ENCODE results near the gene NYNRIN.
A peak's percentile ranks its signal among the peaks of the same experiment; 100 is the strongest.

The NYNRIN gene

GRCh38 chr14:24458736-24459135 is 59.9 kb downstream of the NYNRIN start:
- ATAC-seq (no peak), DNase-seq (no peak)
- peaks cover 10% of the 10 kb centered on the region for H3K4me1 Mint-ChIP-seq
- H3K27ac Mint-ChIP-seq, result no peak overlapping the region
- no peaks in the 10 kb centered on the region for H3K27me3 Mint-ChIP-seq
- peaks cover 0 to 12% of the 10 kb centered on the region in 2 donors for H3K9me3 Mint-ChIP-seq
- H3K4me3 Mint-ChIP-seq, result no peak overlapping the region

DNA sequence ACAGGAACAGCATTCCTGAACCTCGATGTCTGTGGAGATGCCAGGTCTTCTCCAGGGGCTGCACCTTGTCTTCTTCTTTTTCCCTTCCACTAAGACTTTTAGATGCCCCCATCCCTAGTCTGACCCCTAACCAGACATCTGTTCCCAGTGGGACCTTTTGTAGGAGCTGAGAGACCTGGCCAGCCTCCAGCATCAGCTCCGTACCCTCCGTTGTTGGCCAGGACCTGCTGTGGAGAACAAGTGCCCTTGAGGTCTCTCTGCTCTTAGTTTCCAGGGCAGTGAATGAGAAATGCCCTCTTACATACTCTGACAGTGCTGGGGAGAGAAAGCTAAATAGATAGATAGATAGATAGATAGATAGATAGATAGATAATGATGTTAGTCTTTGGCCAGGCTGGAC is 60.5 kb downstream of the NYNRIN start:
- no peak for ATAC-seq
- H3K27ac Mint-ChIP-seq, result no peak overlapping the region
- H3K4me3 Mint-ChIP-seq, result no peak overlapping the region
- H3K4me1 Mint-ChIP-seq, result peaks cover 16% of the 10 kb centered on the region
- H3K9me3 Mint-ChIP-seq, result peaks cover 0 to 7% of the 10 kb centered on the region in 2 donors
- DNase-seq, result no peak
- no peaks in the 10 kb centered on the region for H3K27me3 Mint-ChIP-seq

DNA sequence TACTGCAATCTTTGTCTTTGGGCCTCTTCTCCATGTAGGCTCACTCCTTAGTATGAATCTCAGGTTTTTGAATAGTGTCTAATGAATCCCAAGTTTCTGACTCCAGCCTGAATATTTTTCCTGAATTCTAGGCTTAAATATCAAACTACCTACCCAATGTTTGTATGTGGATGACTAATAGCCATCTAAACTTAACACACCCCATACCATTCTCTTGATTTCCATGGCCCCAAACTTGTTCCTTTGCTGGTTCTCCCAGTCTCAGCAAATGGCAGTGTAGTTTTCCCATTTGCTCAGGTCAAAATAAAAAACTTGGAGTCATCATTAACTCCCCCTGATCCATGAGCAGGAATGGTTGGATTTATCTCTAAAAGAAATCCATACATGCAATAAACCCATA is 62.5 kb downstream of the NYNRIN start:
- Mint-ChIP-seq H3K4me1 (peaks cover 35% of the 10 kb centered on the region), H3K9me3 (peaks cover 0 to 7% of the 10 kb centered on the region in 2 donors), H3K4me3 (no peak overlapping the region), H3K27ac (no peak overlapping the region), H3K27me3 (no peaks in the 10 kb centered on the region)
- ATAC-seq (no peak), DNase-seq (no peak)

- no peak for ATAC-seq
- peaks cover 36% of the 10 kb centered on the region for H3K4me1 Mint-ChIP-seq
- H3K4me3 Mint-ChIP-seq, result no peak overlapping the region
- no peak for DNase-seq
- no peaks in the 10 kb centered on the region for H3K9me3 Mint-ChIP-seq
- H3K27ac Mint-ChIP-seq, result peak overlapping the region; percentile 27 to 92
- H3K27me3 Mint-ChIP-seq, result no peaks in the 10 kb centered on the region
These were observed 64.4 kb downstream of the NYNRIN start for GRCh38 chr14:24463017-24463883.

DNA sequence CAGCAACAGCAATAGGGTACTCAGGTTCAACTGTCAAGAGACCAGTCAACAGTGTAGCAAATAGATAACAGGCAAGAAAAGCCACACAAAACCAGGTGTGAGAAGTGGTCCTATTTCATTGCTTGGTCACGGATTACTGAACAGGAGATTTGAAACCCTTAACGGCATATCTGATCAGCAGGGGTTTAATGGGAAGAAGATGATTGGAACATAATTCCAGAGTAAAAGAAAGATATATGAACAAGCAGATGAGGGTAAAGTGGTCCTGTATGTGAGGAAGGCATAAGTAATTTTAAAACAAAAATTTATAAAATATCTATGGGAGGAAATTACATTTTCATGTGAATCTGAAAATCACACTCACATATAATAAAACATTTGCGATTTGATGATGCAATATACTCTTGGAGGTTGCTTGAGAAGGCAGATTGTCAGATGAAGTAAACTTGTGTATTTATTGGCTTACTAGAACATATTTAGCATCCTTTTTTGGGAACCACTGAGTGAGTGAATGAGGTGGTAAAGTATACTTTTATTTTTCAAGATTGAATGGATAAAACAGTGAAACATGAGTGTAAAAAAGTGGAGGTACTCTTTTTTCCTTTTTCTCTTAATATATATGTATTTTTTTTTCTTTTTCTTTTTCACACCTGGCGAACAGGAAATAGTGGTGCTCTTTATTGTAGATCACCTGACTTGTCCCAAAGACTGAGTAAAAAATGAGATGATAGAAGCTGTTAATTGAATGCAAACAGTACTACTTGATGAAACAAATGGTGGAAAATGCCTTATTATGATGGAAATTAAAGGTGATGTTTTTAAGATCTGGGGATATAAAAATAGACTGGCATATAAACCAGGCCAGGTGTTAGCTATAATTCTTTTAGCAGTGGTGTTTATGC is 65.3 kb downstream of the NYNRIN start:
- Mint-ChIP-seq H3K9me3 (no peaks in the 10 kb centered on the region), H3K27me3 (no peaks in the 10 kb centered on the region), H3K4me3 (peak overlapping the region in 1 of 2 donors; percentile 52), H3K27ac (peak overlapping the region; percentile 27 to 92), H3K4me1 (peaks cover 36% of the 10 kb centered on the region)
- DNase-seq, result no peak
- ATAC-seq, result no peak

DNA sequence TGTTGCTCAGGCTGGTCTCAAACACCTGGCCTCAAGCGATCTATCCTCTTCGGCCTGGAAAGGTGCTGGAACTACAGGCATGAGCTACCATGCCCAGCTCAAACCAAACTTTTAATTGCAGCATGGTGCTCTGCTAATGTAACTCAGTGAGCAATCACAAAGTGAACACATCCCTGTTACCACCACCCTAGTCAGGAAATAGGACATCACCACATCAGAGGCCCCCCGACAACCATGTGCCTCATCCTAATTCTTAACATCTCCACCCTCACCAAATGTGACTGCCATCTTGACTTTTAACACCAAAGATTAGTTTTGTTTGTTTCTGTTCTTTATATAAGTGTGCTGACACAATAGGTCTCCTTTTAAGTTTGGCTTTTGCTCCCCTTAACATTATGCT is 66.6 kb downstream of the NYNRIN start:
- ATAC-seq (no peak), DNase-seq (no peak)
- H3K4me3 Mint-ChIP-seq, result peak overlapping the region in 1 of 2 donors; percentile 34
- peaks cover 0 to under 1% of the 10 kb centered on the region in 2 donors for H3K9me3 Mint-ChIP-seq
- no peaks in the 10 kb centered on the region for H3K27me3 Mint-ChIP-seq
- H3K4me1 Mint-ChIP-seq, result peaks cover 36% of the 10 kb centered on the region
- no peak overlapping the region for H3K27ac Mint-ChIP-seq

DNA sequence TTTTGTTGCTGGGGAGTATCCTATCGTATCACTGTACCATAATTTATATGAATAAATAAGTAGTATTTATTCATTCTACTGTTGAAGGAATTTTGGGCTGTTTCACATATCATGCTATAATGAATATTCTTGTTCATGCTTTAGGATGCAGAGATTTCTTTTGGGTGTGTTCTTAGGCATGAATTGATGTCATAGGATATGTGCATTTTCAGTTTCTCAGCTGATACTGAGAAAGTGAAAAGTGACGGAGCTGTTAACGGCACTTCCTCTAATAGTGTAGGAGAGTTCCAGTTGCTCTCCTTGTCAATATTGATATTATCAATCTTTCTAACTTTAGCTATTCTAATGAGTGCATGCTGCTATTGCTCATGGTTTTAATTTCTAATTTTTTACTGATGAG is 67.0 kb downstream of the NYNRIN start:
- H3K4me3 Mint-ChIP-seq, result no peak overlapping the region
- H3K27ac Mint-ChIP-seq, result no peak overlapping the region
- ATAC-seq (no peak), DNase-seq (no peak)
- H3K4me1 Mint-ChIP-seq, result peaks cover 36% of the 10 kb centered on the region
- no peaks in the 10 kb centered on the region for H3K27me3 Mint-ChIP-seq
- H3K9me3 Mint-ChIP-seq, result peaks cover 0 to 5% of the 10 kb centered on the region in 2 donors

Measured in stimulated activated naive CD8-positive, alpha-beta T cell treated with anti-CD3 and anti-CD28 coated beads, Interleukin-15, amount 100 ng/mL, for 72 hours (primary cell).